Heart left ventricle (tissue), 16 donors: ENCODE data around the gene KCTD18. TPM values are rescaled to one million over a fixed set of nuclear protein-coding genes. Genes with fewer than 3 reads are reported as not detected.

Experiments
- ATAC-seq, 4 donors: fragments of 200-7000 bp; cut with Tn5 transposase; one replicate each; pipeline ENCODE4 v1.9.1; 2020 to 2022; ENCODE audit warnings: moderate library complexity in 4 of 4, mild to moderate bottlenecking in 3 of 4, moderate number of reproducible peaks in 1 of 4
- DNase-seq, 5 donors: peaks; one replicate each; pipeline ENCODE4 v3.0.0-alpha.2; 2020
- H3K27ac ChIP-seq, 12 donors: fragments of 200-600 bp; sonication (generic) in 4 of 12; one replicate each; pipeline versions ENCODE4 v1.5.0 to v1.8.0; 2016 to 2022; ENCODE audit warnings: mild to moderate bottlenecking in 2 of 12
- H3K27me3 ChIP-seq, 9 donors: fragments of 200-600 bp; sonication (generic) in 2 of 9; one replicate each; pipeline versions ENCODE4 v1.5.1 to v1.8.0; 2016 to 2022; ENCODE audit warnings: mild to moderate bottlenecking in 3 of 9
- H3K36me3 ChIP-seq, 9 donors: fragments of 200-600 bp; sonication (generic) in 2 of 9; one replicate each; pipeline versions ENCODE4 v1.5.0 to v1.8.0; 2018 to 2022; ENCODE audit warnings: mild to moderate bottlenecking in 2 of 9
- H3K4me1 ChIP-seq, 12 donors: fragments of 200-600 bp; sonication (generic) in 4 of 12; one replicate each; pipeline versions ENCODE4 v1.5.0 to v1.8.0; 2016 to 2022; ENCODE audit warnings: mild to moderate bottlenecking in 3 of 12
- H3K4me3 ChIP-seq, 12 donors: fragments of 200-600 bp; sonication (generic) in 4 of 12; one replicate each; pipeline versions ENCODE4 v1.5.0 to v1.8.0; 2017 to 2022; ENCODE audit warnings: mild to moderate bottlenecking in 9 of 12, moderate library complexity in 4 of 12
- H3K9me3 ChIP-seq, 12 donors: fragments of 200-600 bp; sonication (generic) in 4 of 12; one replicate each; pipeline versions ENCODE4 v1.5.0 to v1.8.0; 2016 to 2022; ENCODE audit warnings: mild to moderate bottlenecking in 1 of 12
- CTCF ChIP-seq, 12 donors: fragments of 200-600 bp; sonication (generic) in 4 of 12; IDR thresholded peaks; one replicate each; pipeline versions ENCODE4 v1.5.0 to v1.8.0; 2018 to 2022; ENCODE audit warnings: antibody characterized with exemption in 12 of 12, mild to moderate bottlenecking in 5 of 12
- POLR2A ChIP-seq, 2 donors: fragments of 450-650 bp; IDR thresholded peaks; one replicate each; pipeline ENCODE4 v1.6.1; 2017; ENCODE audit warnings: antibody characterized with exemption in 2 of 2, mild to moderate bottlenecking in 2 of 2, moderate library complexity in 2 of 2
- WGBS, 4 donors: extraction: QIAGEN DNeasy Blood & Tissue Kit in 2 of 4; methylation state at CpG; one replicate each; pipeline versions ENCODE4 v1.1.5 to v1.1.7; 2013 to 2018; 5-methylcytosine and 5-hydroxymethylcytosine counted together
- intact Hi-C, 10 donors: fragments of 100-400 bp; cut with DNase I; formaldehyde crosslinking; loops; one replicate each; pipeline versions ENCODE4 v1.11.1 to v1.14.2; 2022
- polyA plus RNA-seq, 2 donors: library from polyadenylated mRNA; stranded (reverse); fragments of 200-250 nt; gene quantifications; one replicate each; pipeline ENCODE4 v1.2.3, GENCODE V29; 2013
- total RNA-seq, 9 donors: library from RNA; depleted of rRNA in 2 of 9; stranded (reverse); fragments of >200 nt in 2 of 9; fragmentation: NEBNext Ultra II Directional in 3 of 9; extraction: Animal tissue kit (Norgen Biotek cat#: 25700) in 3 of 9; gene quantifications; one replicate each; pipeline versions ENCODE4 v1.1.0 to v1.2.4, GENCODE V29; 2016 to 2023
- donor health status: ischemic (EF 13 %, LVEDD 7.1; RV severe dilation, severe dysfunction).
- donor health status: healthy with polysubstance abuse.
- donor health status: DM: no; HTN: yes; CAD: no.
- donor health status: DM: no; HTN: no; CAD: no.
- donor health status: ischemic (EF 25% LVEDD 6.9; RV normal size, moderate dysfunction).
- donor health status: ischemic (EF 25% LVEDD 5.7; RV mildly dilated, moderate dysfunction).
- donor health status: healthy.
- donor health status: DM: yes; HTN: yes; CAD: no.
- donor health status: ischemic (EF 35%, LVEDD 5.7; RV mildly dilated, moderate dysfunction).
- donor health status: nonischemic (EF 11% LVEDD 7.7; RV severe dilation, severe dysfunction).
- donor health status: DM: yes; HTN: yes; CAD: no.
- donor health status: PGD.
- donor health status: ischemic (EF 29% LVEDD 5.4; RV normal size, mild dysfunction).
- donor health status: nonischemic (EF 23%, LVEDD 6.1; RV moderate dilation, normal function).

The KCTD18 gene
- total and polyA plus RNA-seq, 11 donors = 3.6 to 16.0 (median 11.8) TPM

- TF ChIP-seq POLR2A (IDR thresholded peaks at IDR 0.05) (no peak), CTCF (IDR thresholded peaks at IDR 0.05) (no peak)
- intact Hi-C loops = loop anchor here in 1 of 10 donors (10.0 kb wide), 1 partner anchor 139 kb away; the partner anchor contains the start of gene SPATS2L
- no peaks in the 10 kb centered on the region for H3K27me3 ChIP-seq
- WGBS, 4 donors = 75 to 77% (median 76%) methylated on average over 5 of the region's 5 CpGs
- ATAC-seq = no peak
- peaks cover 0 to 24% (median 1%) of the 10 kb centered on the region in 12 donors for H3K4me1 ChIP-seq
- peaks cover 0 to 85% (median 29%) of the 10 kb centered on the region in 9 donors for H3K36me3 ChIP-seq
- DNase-seq = no peak
- H3K27ac ChIP-seq = no peak overlapping the region
- H3K9me3 ChIP-seq = no peaks in the 10 kb centered on the region
- H3K4me3 ChIP-seq = no peak overlapping the region
Measured at GRCh38 chr2:200443376-200443775, 66.5 kb downstream of the KCTD18 start.

- TF ChIP-seq POLR2A (IDR thresholded peaks at IDR 0.05) (no peak), CTCF (IDR thresholded peaks at IDR 0.05) (no peak)
- Histone ChIP-seq H3K9me3 (no peaks in the 10 kb centered on the region), H3K4me3 (no peak overlapping the region), H3K36me3 (peaks cover 0 to 86% (median 20%) of the 10 kb centered on the region in 9 donors), H3K27me3 (no peaks in the 10 kb centered on the region), H3K27ac (no peak overlapping the region), H3K4me1 (peaks cover 0 to 32% (median 3%) of the 10 kb centered on the region in 12 donors)
- WGBS, 4 donors = 78 to 94% (median 86%) methylated on average over 1 of the region's 1 CpG
- ATAC-seq (peak in 1 of 4 donors; percentile 76), DNase-seq (no peak)
- intact Hi-C loops = loop anchor here in 1 of 10 donors (10.0 kb wide), 1 partner anchor 138 kb away; the partner anchor contains the start of gene SPATS2L
Measured at GRCh38 chr2:200442471-200442870, 67.4 kb downstream of the KCTD18 start.

GRCh38 chr2:200439981-200440380 is 69.9 kb downstream of the KCTD18 start:
- H3K36me3 ChIP-seq = peaks cover 0 to 89% (median 18%) of the 10 kb centered on the region in 9 donors
- no peak for DNase-seq
- no peak overlapping the region for H3K27ac ChIP-seq
- WGBS, 4 donors = 94 to 98% (median 96%) methylated on average over 5 of the region's 5 CpGs
- TF ChIP-seq POLR2A (IDR thresholded peaks at IDR 0.05) = no peak
- intact Hi-C loops = loop anchor here in 1 of 10 donors (10.0 kb wide), 1 partner anchor 135 kb away; the partner anchor contains the start of gene SPATS2L
- no peak overlapping the region for H3K4me3 ChIP-seq
- no peaks in the 10 kb centered on the region for H3K9me3 ChIP-seq
- ATAC-seq = no peak
- H3K27me3 ChIP-seq = no peaks in the 10 kb centered on the region
- H3K4me1 ChIP-seq = peaks cover 0 to 31% (median 3%) of the 10 kb centered on the region in 12 donors

Other genes with a start within 250 kb of the KCTD18 start
- gene SPATS2L, start 203.4 kb downstream of the KCTD18 start, total RNA-seq = 100 to 1,000 TPM in 5 of 9 donors, 10 to 100 TPM in 4; 69.7 to 177 (median 102) TPM
- 100 to 1,000 TPM in 1 of 2 donors, 10 to 100 TPM in 1; 34.9 to 153 TPM for gene SPATS2L, start 203.4 kb downstream of the KCTD18 start, polyA plus RNA-seq
- 1 to 10 TPM in 7 of 9 donors, under 1 TPM in 2; 0.58 to 5.3 (median 2.0) TPM for gene SGO2, start 16.1 kb upstream of the KCTD18 start, total RNA-seq
- 1 to 10 TPM in 1 of 2 donors, under 1 TPM in 1; 0.27 to 1.8 TPM for gene SGO2, start 16.1 kb upstream of the KCTD18 start, polyA plus RNA-seq
- gene AOX1, start 75.9 kb upstream of the KCTD18 start, total RNA-seq = 10 to 100 TPM in 2 of 9 donors, 1 to 10 TPM in 6, under 1 TPM in 1; 0.76 to 33.4 (median 2.9) TPM
- 1 to 10 TPM; 1.3 to 5.6 TPM for gene AOX1, start 75.9 kb upstream of the KCTD18 start, polyA plus RNA-seq